OCI-LY7 (cell line): ENCODE results near the gene EVI5L.

Source experiments
- CTCF ChIP-seq: fragments of 200-600 bp; sonication (generic); conservative IDR thresholded peaks from 2 replicates; pipeline ENCODE4 v1.5.1; 2014; ENCODE audit warnings: mild to moderate bottlenecking, antibody characterized with exemption, low read length, moderate library complexity, mixed read lengths
- EZH2phosphoT487 ChIP-seq: fragments of 200-600 bp; sonication (generic); IDR thresholded peaks from 2 replicates; pipeline ENCODE4 v1.6.1; 2018; ENCODE audit warnings: low read depth, borderline replicate concordance, mild to moderate bottlenecking, mixed run types, antibody characterized with exemption, low read length, moderate library complexity, mixed read lengths

GRCh38 chr19:7811989-7812388, 18.0 kb upstream of the EVI5L start:
- TF ChIP-seq CTCF (no peak), EZH2phosphoT487 (no peak)
